HL-60/S4 treated with phorbol 12-myristate 13-acetate at 8.2 ng/mL for 4 days and 3 days (cell line): ENCODE data around the gene CPAMD8.
"Not testable (repeated sequence)": the region's sequence is repeated elsewhere in the genome, so short reads cannot be mapped to it uniquely, and the experiment has no call there.

Source experiments
- in situ Hi-C: fragments of 300-500 bp; cut with MboI; formaldehyde crosslinking; loops from 2 replicates; pipeline ENCODE4 v1.15.0; 2022; ENCODE audit warnings: low sequenced_read_pairs

Gene CPAMD8

DNA sequence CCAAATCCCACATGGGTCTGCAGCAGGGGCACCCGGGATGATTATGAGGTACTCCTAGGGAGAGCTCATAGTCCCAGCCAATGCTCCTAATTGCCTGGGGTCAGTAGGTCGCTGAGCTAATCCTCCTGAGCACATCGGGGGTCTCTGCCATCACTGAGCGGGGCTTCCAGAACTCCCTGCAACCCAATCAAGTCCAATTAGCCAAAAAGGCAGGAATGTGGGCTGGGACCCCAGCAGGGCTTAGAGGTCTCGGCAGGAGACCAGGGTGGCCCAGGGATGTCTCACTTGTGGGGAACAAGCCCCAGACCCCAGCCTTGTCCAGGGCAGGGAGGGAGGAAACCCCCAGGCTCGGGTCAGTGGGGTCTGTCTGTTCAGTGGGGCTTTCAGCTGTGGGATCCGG, 17.1 kb upstream of the CPAMD8 start:
- in situ Hi-C loops: no loop called here

- in situ Hi-C loops: no loop called here
Measured at GRCh38 chr19:17041976-17042375, 15.4 kb upstream of the CPAMD8 start.

DNA sequence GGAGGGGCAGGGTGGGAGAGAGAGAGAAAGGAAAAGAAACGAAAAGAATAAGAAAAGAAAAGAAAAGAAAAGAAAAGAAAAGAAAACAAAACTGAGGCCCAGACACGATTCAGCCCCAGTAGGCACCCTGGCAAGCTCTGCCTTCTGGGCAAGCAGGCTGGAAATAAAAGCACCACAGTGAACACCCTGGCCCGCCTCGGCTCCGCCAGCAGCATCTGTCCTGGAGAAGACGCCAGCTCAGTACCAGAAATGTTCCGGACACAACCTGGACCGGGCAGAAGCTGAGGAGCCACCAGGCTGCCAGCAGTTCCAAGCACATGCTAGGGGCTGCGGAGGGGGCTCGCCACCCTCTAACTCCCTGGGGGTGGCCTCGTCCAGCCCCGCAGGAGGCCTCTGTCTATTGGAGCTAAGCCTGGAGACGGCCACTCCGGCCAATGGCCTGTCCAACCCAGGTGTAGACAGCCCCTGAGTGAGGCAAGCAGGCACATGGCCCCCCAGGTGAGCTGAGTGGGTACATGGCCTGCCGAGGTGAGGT, 11.4 kb upstream of the CPAMD8 start:
- in situ Hi-C loops: no loop called here

DNA sequence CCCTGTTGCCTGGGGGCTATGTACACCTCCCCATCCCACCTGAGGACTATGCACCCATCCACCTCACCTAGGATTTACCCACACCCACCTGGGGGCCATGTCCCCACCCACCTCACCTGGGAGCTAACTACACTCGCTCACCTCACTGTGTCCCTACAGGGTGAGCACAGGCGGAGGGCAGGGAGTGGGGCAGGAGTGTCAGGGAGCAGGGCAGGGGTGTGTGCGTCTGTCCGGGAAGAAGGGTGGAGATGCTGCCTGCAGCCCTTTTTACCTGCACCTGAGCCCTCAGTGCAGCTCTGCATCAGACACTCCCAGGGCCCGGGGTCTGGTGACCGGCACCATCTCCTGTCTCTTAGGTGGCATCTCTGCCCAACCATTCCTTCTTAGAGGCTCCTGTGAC, 10.6 kb upstream of the CPAMD8 start:
- in situ Hi-C loops: no loop called here

DNA sequence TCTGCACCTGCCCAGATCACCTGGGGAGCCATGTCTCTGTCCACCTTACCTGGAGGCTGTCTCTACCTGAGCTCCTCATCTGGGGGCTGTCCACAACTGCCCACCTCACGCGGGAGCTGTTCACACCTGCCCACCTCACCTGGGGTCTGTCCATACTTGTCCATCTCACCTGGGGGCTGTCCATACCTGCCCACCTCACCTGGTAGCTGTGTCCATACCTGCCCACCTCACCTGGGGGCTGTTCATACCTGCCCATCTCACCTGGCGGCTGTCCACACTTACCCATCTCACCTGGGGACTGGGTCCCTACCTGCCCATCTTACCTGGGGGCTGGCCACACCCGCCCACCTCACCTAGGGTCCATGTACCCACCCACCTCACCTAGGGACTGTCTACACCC, 10.0 kb upstream of the CPAMD8 start:
- in situ Hi-C loops: no loop called here

DNA sequence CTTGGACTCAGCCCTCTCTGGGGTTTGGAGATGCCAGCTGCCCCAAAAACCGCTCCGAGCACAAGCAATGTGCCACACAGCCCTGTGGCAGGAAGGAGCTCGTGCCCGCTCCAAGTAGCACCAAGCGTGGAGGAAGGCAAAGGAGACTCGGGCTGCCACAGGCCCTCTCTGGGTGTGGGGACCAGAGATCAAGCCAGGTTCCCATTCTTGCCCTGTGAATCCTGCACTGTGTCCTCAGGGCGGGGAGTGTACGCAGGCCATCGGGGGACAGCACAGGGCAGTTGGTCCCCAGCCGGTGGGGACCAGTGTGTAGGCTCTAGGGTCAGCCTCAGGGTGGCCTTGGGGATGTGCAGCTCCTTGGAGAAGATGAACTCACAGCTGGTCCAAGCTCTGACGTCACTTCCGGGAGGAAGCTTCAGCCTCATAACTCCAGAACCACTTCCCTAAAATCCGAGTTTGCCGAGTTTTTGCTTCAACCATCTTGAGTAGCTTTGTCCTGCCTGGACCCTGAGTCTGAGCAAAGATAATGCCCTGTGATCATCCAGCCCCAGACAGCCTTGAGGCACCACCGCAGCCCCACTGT, 9.3 kb upstream of the CPAMD8 start:
- in situ Hi-C loops: no loop called here

GRCh38 chr19:17031741-17032140, 5.1 kb upstream of the CPAMD8 start:
- in situ Hi-C loops: no loop called here

DNA sequence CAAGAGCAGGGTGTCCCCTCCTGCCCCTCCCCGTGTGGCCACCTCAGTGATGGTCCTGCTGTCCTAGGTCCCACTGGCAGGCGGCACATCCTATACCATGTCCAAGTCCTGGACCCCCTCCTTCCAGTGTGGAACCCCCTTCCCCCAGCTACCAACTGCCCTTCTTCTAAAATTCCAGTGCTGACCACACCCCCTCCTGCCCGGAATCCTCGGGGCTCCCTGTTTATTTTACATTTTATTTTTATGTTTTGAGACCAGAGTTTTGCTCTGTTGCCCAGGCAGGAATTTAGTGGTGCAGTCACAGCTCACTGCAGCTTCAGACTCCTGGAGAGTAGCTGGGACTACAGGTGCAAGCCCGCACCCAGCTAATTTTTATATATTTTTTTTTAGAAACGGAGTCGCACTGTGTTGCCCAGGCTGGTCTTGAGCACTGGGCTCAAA, 945 bp upstream of the CPAMD8 start:
- in situ Hi-C loops: no loop called here

- in situ Hi-C loops: no loop called here
Measured at GRCh38 chr19:17025991-17026658, 485 bp downstream of the CPAMD8 start.

- in situ Hi-C loops: no loop called here
Measured at GRCh38 chr19:17025361-17025760, 1.2 kb downstream of the CPAMD8 start.

DNA sequence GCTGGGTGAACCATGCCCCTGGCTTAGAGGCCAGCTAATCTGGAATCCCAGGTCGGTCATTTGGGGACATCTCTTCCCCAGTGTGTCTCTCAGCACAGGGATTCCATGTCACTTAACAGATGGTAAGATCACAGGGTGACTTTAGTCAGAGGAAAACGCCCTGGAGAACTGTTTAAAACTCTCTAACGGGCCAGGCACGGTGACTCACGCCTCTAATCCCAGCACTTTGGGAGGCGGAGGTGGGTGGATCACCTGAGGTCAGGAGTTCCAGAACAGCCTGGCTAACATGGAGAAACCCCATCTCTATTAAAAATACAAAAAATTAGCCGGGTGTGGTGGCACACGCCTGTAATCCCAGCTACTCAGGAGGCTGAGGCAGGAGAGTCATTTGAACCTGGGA, 1.7 kb downstream of the CPAMD8 start:
- in situ Hi-C loops: not testable (repeated sequence)

GRCh38 chr19:17023805-17024204, 2.8 kb downstream of the CPAMD8 start:
- in situ Hi-C loops: no loop called here

- in situ Hi-C loops: no loop called here
Measured at GRCh38 chr19:17022738-17023137, 3.9 kb downstream of the CPAMD8 start.

GRCh38 chr19:17021793-17022590, 4.6 kb downstream of the CPAMD8 start:
- in situ Hi-C loops: no loop called here

- in situ Hi-C loops: no loop called here
Measured at GRCh38 chr19:17021328-17021727, 5.3 kb downstream of the CPAMD8 start.

DNA sequence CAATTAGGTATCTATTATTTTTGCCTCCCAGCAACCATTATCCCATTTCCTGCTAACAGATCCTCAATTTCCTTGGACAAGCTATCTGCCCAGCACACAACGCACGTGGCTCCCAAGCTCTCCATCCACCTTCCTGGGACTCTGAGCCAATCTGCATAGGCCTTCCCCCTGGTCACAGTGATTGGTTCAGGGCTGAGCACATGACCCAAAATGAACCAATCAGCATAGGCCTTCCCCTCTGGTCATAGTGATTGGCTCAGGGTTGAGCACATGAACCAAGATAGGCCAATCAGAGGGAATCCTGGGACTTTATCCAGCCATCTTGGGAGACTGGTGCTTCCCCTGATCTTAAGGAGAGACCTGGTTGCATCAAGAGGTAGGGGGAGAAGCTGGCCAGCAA, 5.8 kb downstream of the CPAMD8 start:
- in situ Hi-C loops: no loop called here

GRCh38 chr19:17020385-17020784, 6.2 kb downstream of the CPAMD8 start:
- in situ Hi-C loops: no loop called here

GRCh38 chr19:17014212-17014861, 12.3 kb downstream of the CPAMD8 start:
- in situ Hi-C loops: not testable (repeated sequence)

DNA sequence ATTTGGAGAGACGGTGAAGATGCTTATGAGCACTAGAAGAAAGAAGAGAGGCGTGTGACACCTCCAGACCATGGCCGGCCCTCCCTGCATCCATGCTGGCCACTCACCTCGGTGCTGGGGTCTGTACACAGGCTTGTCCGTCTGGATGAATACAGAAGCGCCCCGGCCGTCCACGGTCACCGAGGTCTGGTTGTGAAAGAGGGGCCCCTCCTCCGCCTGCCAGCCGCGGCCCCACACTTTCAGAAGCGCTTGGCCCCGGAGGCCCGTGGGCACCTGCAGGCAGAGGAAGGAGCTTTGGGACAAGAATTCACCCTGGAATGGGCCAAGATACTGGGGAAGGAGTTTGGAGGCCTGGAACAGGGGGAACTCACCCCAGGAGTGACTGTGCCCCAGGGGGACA, 15.1 kb downstream of the CPAMD8 start:
- in situ Hi-C loops: no loop called here

DNA sequence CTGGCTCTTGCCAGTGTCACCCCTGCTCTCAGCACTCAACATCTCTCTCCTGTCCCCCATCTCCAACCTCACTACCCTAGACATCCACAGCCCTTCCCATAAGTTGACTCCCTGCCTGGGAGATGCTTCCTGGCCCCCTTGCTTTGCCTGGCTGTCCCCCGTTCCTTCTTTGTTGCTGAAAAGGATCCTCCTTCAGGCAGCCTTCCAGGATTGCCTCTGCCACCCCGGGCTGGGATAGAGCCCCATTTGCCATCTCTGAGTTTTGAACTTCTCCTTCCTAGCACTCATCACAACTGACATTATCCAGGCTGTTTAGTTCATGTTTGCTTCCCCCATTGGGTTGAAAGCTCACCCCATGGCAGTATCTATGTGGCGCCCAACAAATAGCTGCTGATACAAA, 20.0 kb downstream of the CPAMD8 start:
- in situ Hi-C loops: no loop called here

GRCh38 chr19:17005000-17005399, 21.6 kb downstream of the CPAMD8 start:
- in situ Hi-C loops: no loop called here
